PC-3 (cell line): Measurements from ENCODE around the gene PACS1. TPM values are rescaled to one million over a fixed set of nuclear protein-coding genes. Genes with fewer than 3 reads are reported as not detected.
A peak's percentile ranks its signal among the peaks of the same experiment; 100 is the strongest.

Experiments
- ATAC-seq: fragments of 200-7000 bp; cut with Tn5 transposase; 2 replicates; pipeline ENCODE4 v1.9.1; 2020; ENCODE audit warnings: mild to moderate bottlenecking, moderate library complexity
- Bru-seq: library from RNA; stranded (reverse); fragments of 400-500 nt; gene quantifications from one replicate; lab custom pipeline; 2021; lab: Mats Ljungman, UMichigan
- BruChase-seq, 2 experiments: library from RNA; stranded (reverse); fragments of 400-500 nt; gene quantifications; one replicate each; lab custom pipeline; 2021; lab: Mats Ljungman, UMichigan
- BruUV-seq: library from RNA; stranded (reverse); fragments of 400-500 nt; replicated peaks from 2 replicates; lab custom pipeline; 2021; lab: Mats Ljungman, UMichigan
- CTCF ChIA-PET: fragments of 300-600 bp; sonication (Branson Sonifier 250); formaldehyde crosslinking; loops from one replicate; lab custom pipeline; 2022; ENCODE audit warnings: antibody characterized with exemption; lab: Charles Lee
- POLR2A ChIA-PET: fragments of 300-600 bp; sonication (Branson Sonifier 250); formaldehyde crosslinking; loops from one replicate; lab custom pipeline; 2022; ENCODE audit warnings: antibody characterized with exemption; ENCODE audit not compliant: unreplicated experiment; lab: Charles Lee
- DNase-seq: peaks from one replicate; pipeline ENCODE4 v3.0.0-alpha.2; 2015
- H2AFZ ChIP-seq: fragments of 300-600 bp; sonication (generic); 2 replicates; pipeline ENCODE4 v1.6.0; 2016; ENCODE audit warnings: antibody characterized with exemption, low read length
- H3F3A ChIP-seq: fragments of 300-600 bp; sonication (generic); one replicate; pipeline ENCODE4 v1.6.0; 2017; ENCODE audit warnings: antibody characterized with exemption, low read length, control low read depth, mild to moderate bottlenecking; ENCODE audit not compliant: unreplicated experiment
- H3K27ac ChIP-seq: fragments of 300-600 bp; sonication (generic); 2 replicates; pipeline ENCODE4 v1.5.1; 2016; ENCODE audit warnings: mild to moderate bottlenecking, low read length
- H3K27me3 ChIP-seq: fragments of 300-600 bp; sonication (generic); 2 replicates; pipeline ENCODE4 v1.6.1; 2016; ENCODE audit warnings: low read length, mixed read lengths
- H3K36me3 ChIP-seq: fragments of 300-600 bp; sonication (generic); 2 replicates; pipeline ENCODE4 v1.6.1; 2016; ENCODE audit warnings: low read depth, mixed run types, low read length, mixed read lengths
- H3K4me1 ChIP-seq: fragments of 300-600 bp; sonication (generic); 2 replicates; pipeline ENCODE4 v1.5.1; 2016; ENCODE audit warnings: low read length; ENCODE audit not compliant: insufficient read depth
- H3K4me2 ChIP-seq: fragments of 300-600 bp; sonication (generic); 2 replicates; pipeline ENCODE4 v1.6.0; 2016; ENCODE audit warnings: low read length
- H3K4me3 ChIP-seq: fragments of 300-600 bp; sonication (generic); 2 replicates; pipeline ENCODE4 v1.5.1; 2016; ENCODE audit warnings: mild to moderate bottlenecking, low read length, mixed read lengths
- H3K79me2 ChIP-seq: fragments of 300-600 bp; sonication (generic); 2 replicates; pipeline ENCODE4 v1.6.1; 2017; ENCODE audit warnings: low read length, mixed read lengths
- H3K9ac ChIP-seq: fragments of 300-600 bp; sonication (generic); 2 replicates; pipeline ENCODE4 v1.6.0; 2016; ENCODE audit warnings: mild to moderate bottlenecking, low read length
- H3K9me2 ChIP-seq: fragments of 300-600 bp; sonication (generic); replicated peaks from 2 replicates; pipeline ENCODE4 v1.6.1; 2016; ENCODE audit warnings: mixed run types, low read length, mixed read lengths
- H3K9me3 ChIP-seq: fragments of 300-600 bp; sonication (generic); 2 replicates; pipeline ENCODE4 v1.6.1; 2016; ENCODE audit warnings: low read length, mixed read lengths
- H4K20me1 ChIP-seq: fragments of 300-600 bp; sonication (generic); 2 replicates; pipeline ENCODE4 v1.6.1; 2016; ENCODE audit warnings: low read length, mixed read lengths
- EZH2 ChIP-seq: fragments of 300-600 bp; sonication (generic); IDR thresholded peaks from one replicate; pipeline ENCODE4 v1.6.1; 2017; ENCODE audit warnings: antibody characterized with exemption, mild to moderate bottlenecking, low read length; ENCODE audit not compliant: unreplicated experiment
- EZH2phosphoT487 ChIP-seq: fragments of 300-600 bp; sonication (generic); IDR thresholded peaks from 2 replicates; pipeline ENCODE4 v1.6.1; 2018; ENCODE audit warnings: mild to moderate bottlenecking, antibody characterized with exemption, low read length, borderline replicate concordance
- intact Hi-C: fragments of 100-400 bp; cut with micrococcal nuclease; formaldehyde crosslinking; loops from 2 replicates; pipeline ENCODE4 v1.9.0; 2023
- long read RNA-seq: library from polyadenylated mRNA; unstranded; transcript quantifications from one replicate; pipeline ENCODE4 v2.0.0, GENCODE V29; 2021; ENCODE audit not compliant: unreplicated experiment
- total RNA-seq: library from RNA; depleted of rRNA; stranded (reverse); fragments of >200 nt; gene quantifications from 2 replicates; pipeline ENCODE4 v1.2.3, GENCODE V29; 2014; rRNA removed
- TF ChIP-seq, protein P1 (sequence below): fragments of 300-600 bp; sonication (generic); conservative IDR thresholded peaks from 2 replicates; pipeline ENCODE4 v1.5.1; 2017; ENCODE audit warnings: antibody characterized with exemption, low read depth, mild to moderate bottlenecking, low read length

PACS1 gene
- total RNA-seq (28.7 and 31.5 TPM in 2 replicates), Bru-seq, nascent RNA (percentile 79 among the genes with signal in this experiment), BruChase-seq, experiment 1, labeled RNA remaining after a 6-hour chase (percentile 80 among the genes with signal in this experiment), BruChase-seq, experiment 2, labeled RNA remaining after a 2-hour chase (percentile 77 among the genes with signal in this experiment)
- long read RNA-seq, full-length matches to known transcripts, result 6 of 49 reads
- long read RNA-seq, partial matches to known transcripts, result 11 of 49 reads
- long read RNA-seq, other reads (novel, unspliced or antisense), result 32 of 49 reads

DNA sequence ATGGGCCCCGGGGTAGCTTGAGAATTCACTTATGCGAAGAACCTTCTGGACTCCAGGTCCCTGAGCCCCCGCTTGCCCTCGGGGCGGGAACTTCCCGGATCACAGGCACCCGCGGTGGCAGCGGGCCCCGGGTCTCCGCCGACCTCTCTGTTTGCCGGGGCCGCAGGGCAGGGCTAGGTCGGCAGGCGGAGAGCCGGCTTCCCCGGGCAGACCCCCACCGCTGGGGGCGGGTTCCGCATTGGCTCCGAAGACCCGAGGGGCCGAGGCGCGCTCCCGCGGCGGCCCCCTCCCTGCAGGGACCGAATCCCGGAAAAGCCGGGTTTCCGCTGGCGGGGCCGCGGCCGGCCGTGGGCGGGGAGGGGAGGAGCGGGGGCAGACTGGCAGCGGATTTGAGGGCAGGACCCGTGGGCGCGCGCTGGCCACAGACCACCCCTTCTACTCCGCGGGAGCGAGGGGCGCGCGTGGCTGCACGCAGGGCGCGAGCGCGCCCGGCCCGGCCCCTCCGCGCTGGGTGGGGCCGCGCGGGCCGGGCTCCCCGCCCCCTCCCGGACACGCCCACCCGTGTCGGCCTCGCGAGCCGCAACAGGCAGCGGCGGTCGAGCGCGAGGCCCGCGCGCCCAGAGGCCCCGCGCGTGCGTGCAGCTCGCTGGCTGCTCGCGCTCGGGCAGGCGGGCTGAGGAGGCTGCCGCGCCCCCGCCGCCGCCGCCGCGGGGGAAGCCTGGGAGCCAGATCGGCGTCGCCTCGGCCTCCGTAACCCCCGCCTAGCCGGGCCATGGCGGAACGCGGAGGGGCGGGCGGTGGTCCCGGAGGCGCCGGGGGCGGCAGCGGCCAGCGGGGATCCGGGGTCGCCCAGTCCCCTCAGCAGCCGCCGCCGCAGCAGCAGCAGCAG is at the start of gene PACS1:
Gene PACS1, plus strand, starts transcription at position 558 of the 889 bp plus-strand sequence. Its CDS starts 215 bp downstream, at position 773.
- Histone ChIP-seq H3K4me2 (peak within 1 kb of the TSS; percentile 86), H3K36me3 (peaks cover 40% of the 10 kb centered on the region), H3K9ac (peak within 1 kb of the TSS; percentile 39; the same call in 1 of the 2 replicates), H3K79me2 (peaks cover 39% of the 10 kb centered on the region), H2AFZ (peak within 1 kb of the TSS; percentile 63), H3K9me2 (no peaks in the 10 kb centered on the region), H4K20me1 (no peaks in the 10 kb centered on the region), H3K4me3 (peak within 1 kb of the TSS; percentile 83), H3F3A (peaks cover 11% of the 10 kb centered on the region), H3K4me1 (peaks cover 25% of the 10 kb centered on the region), H3K27ac (no peak within 1 kb of the TSS), H3K27me3 (no peaks in the 10 kb centered on the region), H3K9me3 (no peaks in the 10 kb centered on the region)
- DNase-seq (peak; percentile 81), ATAC-seq (peak; percentile 73)
- ChIA-PET CTCF (no interaction called here), POLR2A (interaction anchor here (0.6 kb wide), 3 partner anchors 43 to 169 kb away, joined by 3 to 10 read pairs (median 3); no protein-coding TSS in a partner anchor)
- TF ChIP-seq EZH2phosphoT487 (0 out of 2 replicates have a peak, but pooled peaks have one; percentile 38), EZH2 (no peak)
- TF ChIP-seq, protein P1, sequence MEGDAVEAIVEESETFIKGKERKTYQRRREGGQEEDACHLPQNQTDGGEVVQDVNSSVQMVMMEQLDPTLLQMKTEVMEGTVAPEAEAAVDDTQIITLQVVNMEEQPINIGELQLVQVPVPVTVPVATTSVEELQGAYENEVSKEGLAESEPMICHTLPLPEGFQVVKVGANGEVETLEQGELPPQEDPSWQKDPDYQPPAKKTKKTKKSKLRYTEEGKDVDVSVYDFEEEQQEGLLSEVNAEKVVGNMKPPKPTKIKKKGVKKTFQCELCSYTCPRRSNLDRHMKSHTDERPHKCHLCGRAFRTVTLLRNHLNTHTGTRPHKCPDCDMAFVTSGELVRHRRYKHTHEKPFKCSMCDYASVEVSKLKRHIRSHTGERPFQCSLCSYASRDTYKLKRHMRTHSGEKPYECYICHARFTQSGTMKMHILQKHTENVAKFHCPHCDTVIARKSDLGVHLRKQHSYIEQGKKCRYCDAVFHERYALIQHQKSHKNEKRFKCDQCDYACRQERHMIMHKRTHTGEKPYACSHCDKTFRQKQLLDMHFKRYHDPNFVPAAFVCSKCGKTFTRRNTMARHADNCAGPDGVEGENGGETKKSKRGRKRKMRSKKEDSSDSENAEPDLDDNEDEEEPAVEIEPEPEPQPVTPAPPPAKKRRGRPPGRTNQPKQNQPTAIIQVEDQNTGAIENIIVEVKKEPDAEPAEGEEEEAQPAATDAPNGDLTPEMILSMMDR, result no peak; the same call in 1 of the 2 replicates
- intact Hi-C loops, result loop anchor here (2.0 to 5.0 kb wide), 2 partner anchors 42 to 65 kb away; no protein-coding TSS in a partner anchor
- no TSS peak for BruUV-seq

GRCh38 chr11:66020618-66021357 is 49.3 kb upstream of the PACS1 start:
- CTCF ChIA-PET, result interaction anchor here (0.5 to 0.9 kb wide), 3 partner anchors 24 to 627 kb away, joined by 3 to 8 read pairs (median 4); no protein-coding TSS in a partner anchor
- H3K27me3 ChIP-seq, result no peaks in the 10 kb centered on the region
- no peak overlapping the region for H3K27ac ChIP-seq
- no peaks in the 10 kb centered on the region for H3F3A ChIP-seq
- POLR2A ChIA-PET, result interaction anchor here (0.7 kb wide), 1 partner anchor 103 kb away, joined by 3 read pairs; no protein-coding TSS in a partner anchor
- ATAC-seq, result peak; percentile 93
- no peak overlapping the region for H3K9ac ChIP-seq
- no peak overlapping the region for H2AFZ ChIP-seq
- no peak for TF ChIP-seq EZH2
- TF ChIP-seq EZH2phosphoT487, result no peak
- TF ChIP-seq, protein P1, result no peak
- H3K4me1 ChIP-seq, result peaks cover 29% of the 10 kb centered on the region
- peak; percentile 93 for DNase-seq
- no peaks in the 10 kb centered on the region for H4K20me1 ChIP-seq
- H3K9me3 ChIP-seq, result no peaks in the 10 kb centered on the region
- H3K4me3 ChIP-seq, result no peak overlapping the region; the same call in 1 of the 2 replicates
- no peaks in the 10 kb centered on the region for H3K36me3 ChIP-seq
- intact Hi-C loops, result no loop called here
- peak overlapping the region; percentile 65 for H3K4me2 ChIP-seq
- BruUV-seq, result no TSS peak
- no peaks in the 10 kb centered on the region for H3K79me2 ChIP-seq
- H3K9me2 ChIP-seq, result no peaks in the 10 kb centered on the region
